Neuronal stem cell (in vitro differentiated cells): ENCODE data around the gene LY86.

Source experiments
- DNase-seq: peaks from one replicate; pipeline ENCODE4 v3.0.0-alpha.2; 2013; ENCODE audit warnings: low spot score
- H2AFZ ChIP-seq: one replicate; pipeline ENCODE4 v1.6.1; 2013; ENCODE audit warnings: mild to moderate bottlenecking, low read length, inconsistent platforms
- H2AK5ac ChIP-seq: 2 replicates; pipeline ENCODE4 v1.6.1; 2013; ENCODE audit warnings: low read depth, mild to moderate bottlenecking, inconsistent platforms, low read length, moderate library complexity, mixed read lengths
- H2BK120ac ChIP-seq: 2 replicates; pipeline ENCODE4 v1.6.1; 2013; ENCODE audit warnings: low read depth, mild to moderate bottlenecking, inconsistent platforms, low read length, moderate library complexity, mixed read lengths
- H2BK12ac ChIP-seq: one replicate; pipeline ENCODE4 v1.6.1; 2013; ENCODE audit warnings: low read length, inconsistent platforms
- H2BK15ac ChIP-seq: 2 replicates; pipeline ENCODE4 v1.6.1; 2013; ENCODE audit warnings: mild to moderate bottlenecking, low read length, inconsistent platforms, mixed read lengths
- H2BK5ac ChIP-seq: one replicate; pipeline ENCODE4 v1.6.1; 2013; ENCODE audit warnings: inconsistent platforms, mild to moderate bottlenecking, low read length, moderate library complexity
- H3K14ac ChIP-seq: one replicate; pipeline ENCODE4 v1.6.1; 2013; ENCODE audit warnings: low read length, inconsistent platforms
- H3K18ac ChIP-seq: 2 replicates; pipeline ENCODE4 v1.6.1; 2013; ENCODE audit warnings: low read length, inconsistent platforms
- H3K23ac ChIP-seq: 2 replicates; pipeline ENCODE4 v1.6.1; 2013; ENCODE audit warnings: low read depth, mild to moderate bottlenecking, mixed read lengths, low read length, inconsistent platforms; ENCODE audit not compliant: poor library complexity
- H3K27ac ChIP-seq: replicated peaks from 3 replicates; pipeline ENCODE4 v1.5.1; 2013; ENCODE audit warnings: low read length, inconsistent platforms
- H3K27me3 ChIP-seq, 3 experiments: 2 replicates each; pipeline ENCODE4 v1.6.1; 2013; ENCODE audit warnings: low read length in 3 of 3, mild to moderate bottlenecking in 2 of 3, inconsistent platforms in 1 of 3, low read depth in 1 of 3, mixed read lengths in 1 of 3, moderate library complexity in 1 of 3; ENCODE audit not compliant: control insufficient read depth in 3 of 3, insufficient read depth in 3 of 3
- H3K36me3 ChIP-seq, 2 donors: replicated peaks in 1 of 2; 2 replicates each; pipeline ENCODE4 v1.6.1; 2013; ENCODE audit warnings: low read length in 2 of 2; ENCODE audit not compliant: control insufficient read depth in 2 of 2, insufficient read depth in 2 of 2
- H3K4ac ChIP-seq: 2 replicates; pipeline ENCODE4 v1.6.1; 2013; ENCODE audit warnings: inconsistent platforms, mild to moderate bottlenecking, low read length, moderate library complexity
- H3K4me1 ChIP-seq, 2 donors: 1 replicate in 1 of 2; 2 replicates in 1 of 2; pipeline ENCODE4 v1.6.1; 2013; ENCODE audit warnings: low read length in 2 of 2, low read depth in 1 of 2; ENCODE audit not compliant: control insufficient read depth in 2 of 2, insufficient read depth in 1 of 2
- H3K4me2 ChIP-seq: one replicate; pipeline ENCODE4 v1.6.1; 2013; ENCODE audit warnings: mild to moderate bottlenecking, low read length, inconsistent platforms; ENCODE audit not compliant: insufficient read depth, poor library complexity, severe bottlenecking
- H3K4me3 ChIP-seq, 2 donors: 2 replicates each; pipeline ENCODE4 v1.5.1; 2013; ENCODE audit warnings: low read length in 2 of 2, mild to moderate bottlenecking in 2 of 2, inconsistent platforms in 1 of 2, moderate library complexity in 1 of 2
- H3K79me1 ChIP-seq: one replicate; pipeline ENCODE4 v1.6.1; 2013; ENCODE audit warnings: low read depth, mild to moderate bottlenecking, inconsistent platforms, low read length, moderate library complexity
- H3K9ac ChIP-seq: one replicate; pipeline ENCODE4 v1.6.1; 2013; ENCODE audit warnings: mild to moderate bottlenecking, low read depth, low read length, inconsistent platforms; ENCODE audit not compliant: poor library complexity
- H3K9me3 ChIP-seq, 2 donors: replicated peaks in 1 of 2; 2 replicates each; pipeline versions ENCODE3 to v1.6.1; 2013; ENCODE audit warnings: low read length in 2 of 2, mild to moderate bottlenecking in 2 of 2, inconsistent platforms in 1 of 2, low read depth in 1 of 2, mixed read lengths in 1 of 2, moderate library complexity in 1 of 2; ENCODE audit not compliant: control insufficient read depth in 2 of 2, insufficient read depth in 1 of 2
- H4K8ac ChIP-seq: one replicate; pipeline ENCODE4 v1.6.1; 2013; ENCODE audit warnings: low read depth, mild to moderate bottlenecking, inconsistent platforms, low read length, moderate library complexity
- H4K91ac ChIP-seq: one replicate; pipeline ENCODE4 v1.6.1; 2013; ENCODE audit warnings: low read length, low read depth, mild to moderate bottlenecking, inconsistent platforms; ENCODE audit not compliant: poor library complexity
- WGBS, 2 donors: extraction: QIAGEN DNeasy Blood & Tissue Kit; methylation state at CpG; one replicate each; pipeline ENCODE4 v1.1.7; 2013; ENCODE audit warnings: missing lambda C conversion rate in 2 of 2, mixed read lengths in 1 of 2; ENCODE audit not compliant: insufficient read length in 2 of 2, insufficient replicate concordance in 1 of 2; ENCODE audit errors: extremely low coverage in 2 of 2; 5-methylcytosine and 5-hydroxymethylcytosine counted together

LY86 gene

GRCh38 chr6:6678185-6678671 is 89.7 kb downstream of the LY86 start:
- Histone ChIP-seq H3K9me3 (no peaks in the 10 kb centered on the region), H2BK5ac (no peak overlapping the region), H2AFZ (no peak overlapping the region), H3K14ac (no peak overlapping the region), H4K91ac (no peak overlapping the region), H3K27ac (no peak overlapping the region), H3K4ac (no peak overlapping the region), H3K9ac (no peak overlapping the region), H2BK120ac (no peak overlapping the region), H4K8ac (no peak overlapping the region), H2AK5ac (no peak overlapping the region), H3K4me1 (peaks cover 0 to 15% of the 10 kb centered on the region in 2 donors), H2BK12ac (no peak overlapping the region), H3K4me3 (no peak overlapping the region), H3K27me3 (peaks cover 0 to 2% (median 0%) of the 10 kb centered on the region in 3 experiments), H2BK15ac (peak overlapping the region; percentile 50), H3K4me2 (no peak overlapping the region), H3K36me3 (no peaks in the 10 kb centered on the region), H3K79me1 (no peaks in the 10 kb centered on the region), H3K18ac (no peak overlapping the region), H3K23ac (no peak overlapping the region)
- no CpG with 5 or more reads among the region's 12 CpGs for WGBS, 2 donors
- no peak for DNase-seq

- Histone ChIP-seq H3K23ac (no peak overlapping the region), H3K4me3 (no peak overlapping the region), H3K27me3 (peaks cover 0 to 2% (median 0%) of the 10 kb centered on the region in 3 experiments), H2BK15ac (no peak overlapping the region), H2BK12ac (no peak overlapping the region), H3K18ac (no peak overlapping the region), H4K91ac (no peak overlapping the region), H2BK5ac (no peak overlapping the region), H2AFZ (peak overlapping the region; percentile 56), H2AK5ac (no peak overlapping the region), H3K4ac (no peak overlapping the region), H4K8ac (no peak overlapping the region), H3K36me3 (no peaks in the 10 kb centered on the region), H3K14ac (no peak overlapping the region), H3K27ac (no peak overlapping the region), H3K9me3 (no peaks in the 10 kb centered on the region), H3K79me1 (no peaks in the 10 kb centered on the region), H3K9ac (no peak overlapping the region), H2BK120ac (no peak overlapping the region), H3K4me1 (peaks cover 0 to 15% of the 10 kb centered on the region in 2 donors), H3K4me2 (no peak overlapping the region)
- no peak for DNase-seq
- no CpG with 5 or more reads among the region's 11 CpGs for WGBS, 2 donors
These were observed 90.3 kb downstream of the LY86 start for GRCh38 chr6:6678811-6679210.

GRCh38 chr6:6679633-6680032 is 91.1 kb downstream of the LY86 start:
- Histone ChIP-seq H2AK5ac (no peak overlapping the region), H3K27me3 (peaks cover 0 to 2% (median 0%) of the 10 kb centered on the region in 3 experiments), H3K9me3 (peaks cover 0 to 2% of the 10 kb centered on the region in 2 donors), H3K14ac (no peak overlapping the region), H2BK120ac (no peak overlapping the region), H3K4me1 (peaks cover 0 to 15% of the 10 kb centered on the region in 2 donors), H3K79me1 (no peaks in the 10 kb centered on the region), H3K4me3 (no peak overlapping the region), H3K4me2 (no peak overlapping the region), H2BK15ac (no peak overlapping the region), H2BK12ac (no peak overlapping the region), H4K91ac (no peak overlapping the region), H3K27ac (no peak overlapping the region), H3K23ac (no peak overlapping the region), H3K4ac (no peak overlapping the region), H3K36me3 (no peaks in the 10 kb centered on the region), H2BK5ac (no peak overlapping the region), H2AFZ (no peak overlapping the region), H3K9ac (no peak overlapping the region), H3K18ac (no peak overlapping the region), H4K8ac (no peak overlapping the region)
- DNase-seq, result no peak
- WGBS, 2 donors, result no CpG with 5 or more reads among the region's 5 CpGs

- Histone ChIP-seq H4K8ac (no peak overlapping the region), H3K4ac (no peak overlapping the region), H3K9me3 (peaks cover 0 to 2% of the 10 kb centered on the region in 2 donors), H3K27ac (no peak overlapping the region), H3K79me1 (no peaks in the 10 kb centered on the region), H3K9ac (no peak overlapping the region), H2BK5ac (no peak overlapping the region), H3K27me3 (no peaks in the 10 kb centered on the region), H3K4me3 (no peak overlapping the region), H2BK120ac (no peak overlapping the region), H3K36me3 (no peaks in the 10 kb centered on the region), H3K4me2 (no peak overlapping the region), H2AFZ (no peak overlapping the region), H4K91ac (no peak overlapping the region), H3K18ac (no peak overlapping the region), H3K4me1 (peaks cover 0 to 15% of the 10 kb centered on the region in 2 donors), H2BK12ac (no peak overlapping the region), H3K23ac (no peak overlapping the region), H2BK15ac (no peak overlapping the region), H3K14ac (no peak overlapping the region), H2AK5ac (no peak overlapping the region)
- DNase-seq, result no peak
These were observed 92.0 kb downstream of the LY86 start for GRCh38 chr6:6680526-6680925.
